Neural progenitor cell (in vitro differentiated cells): Measurements from ENCODE around the gene PCDH9. TPM values are rescaled to one million over a fixed set of nuclear protein-coding genes. Genes with fewer than 3 reads are reported as not detected.

ENCODE experiments used
- DNase-seq: peaks from one replicate; pipeline ENCODE4 v3.0.0-alpha.2; 2016; ENCODE audit warnings: low spot score
- H2AFZ ChIP-seq: fragments of 200-600 bp; sonication (generic); replicated peaks from 2 replicates; pipeline ENCODE4 v1.6.1; 2016; ENCODE audit warnings: antibody characterized with exemption
- H3F3A ChIP-seq: fragments of 200-600 bp; sonication (generic); 2 replicates; pipeline ENCODE4 v1.6.1; 2016; ENCODE audit warnings: antibody characterized with exemption, low read depth
- H3K27ac ChIP-seq: fragments of 200-600 bp; sonication (generic); 2 replicates; pipeline ENCODE4 v1.5.1; 2016; ENCODE audit warnings: mild to moderate bottlenecking
- H3K27me3 ChIP-seq: fragments of 200-600 bp; sonication (generic); 2 replicates; pipeline ENCODE4 v1.6.1; 2016; ENCODE audit warnings: mild to moderate bottlenecking, moderate library complexity
- H3K36me3 ChIP-seq: fragments of 200-600 bp; sonication (generic); 2 replicates; pipeline ENCODE4 v1.5.1; 2016
- H3K4me1 ChIP-seq: fragments of 200-600 bp; sonication (generic); 2 replicates; pipeline ENCODE4 v1.6.1; 2016; ENCODE audit warnings: mixed run types
- H3K4me2 ChIP-seq: fragments of 200-600 bp; sonication (generic); 2 replicates; pipeline ENCODE4 v1.6.1; 2016
- H3K4me3 ChIP-seq: fragments of 200-600 bp; sonication (generic); 2 replicates; pipeline ENCODE4 v1.5.1; 2016
- H3K79me2 ChIP-seq: fragments of 200-600 bp; sonication (generic); 2 replicates; pipeline ENCODE4 v1.6.1; 2016; ENCODE audit warnings: low read depth
- H3K9ac ChIP-seq: fragments of 200-600 bp; sonication (generic); 2 replicates; pipeline ENCODE4 v1.6.1; 2016
- H3K9me3 ChIP-seq: fragments of 200-600 bp; sonication (generic); 2 replicates; pipeline ENCODE4 v1.5.1; 2016; ENCODE audit warnings: low read depth
- H4K20me1 ChIP-seq: fragments of 200-600 bp; sonication (generic); 2 replicates; pipeline ENCODE4 v1.6.1; 2016; ENCODE audit warnings: low read depth
- H3K27ac Mint-ChIP-seq: 3 replicates; pipeline ENCODE4 v1.8.0; 2021; ENCODE audit warnings: mixed read lengths
- H3K27me3 Mint-ChIP-seq: 2 replicates; pipeline ENCODE4 v1.8.0; 2022; ENCODE audit warnings: low read depth, mild to moderate bottlenecking, inconsistent platforms, moderate library complexity, mixed read lengths; ENCODE audit not compliant: insufficient read depth
- H3K36me3 Mint-ChIP-seq: 3 replicates; pipeline ENCODE4 v1.8.0; 2021; ENCODE audit warnings: mixed read lengths
- H3K4me1 Mint-ChIP-seq: 3 replicates; pipeline ENCODE4 v1.8.0; 2021; ENCODE audit warnings: mixed read lengths
- H3K4me3 Mint-ChIP-seq: 3 replicates; pipeline ENCODE4 v1.8.0; 2021; ENCODE audit warnings: mild to moderate bottlenecking, moderate library complexity, mixed read lengths
- H3K9me3 Mint-ChIP-seq: 3 replicates; pipeline ENCODE4 v1.8.0; 2020; ENCODE audit warnings: mixed read lengths
- EZH2 ChIP-seq: fragments of 200-600 bp; sonication (generic); IDR thresholded peaks from 2 replicates; pipeline ENCODE4 v1.6.1; 2017; ENCODE audit warnings: antibody characterized with exemption, mild to moderate bottlenecking, moderate library complexity
- EZH2phosphoT487 ChIP-seq: fragments of 200-600 bp; sonication (generic); IDR thresholded peaks from 2 replicates; pipeline ENCODE4 v1.6.1; 2017; ENCODE audit warnings: antibody characterized with exemption
- total RNA-seq: library from RNA; depleted of rRNA; stranded (reverse); fragments of >200 nt; gene quantifications from 2 replicates; pipeline ENCODE4 v1.2.3, GENCODE V29; 2015; ENCODE audit warnings: low replicate concordance
- TF ChIP-seq, protein P1 (sequence below): fragments of 200-600 bp; sonication (generic); IDR thresholded peaks from 2 replicates; pipeline ENCODE4 v1.5.1; 2017; ENCODE audit warnings: antibody characterized with exemption, mild to moderate bottlenecking

PCDH9 gene
- total RNA-seq, 1 donor from 2014 or later = 0.24 TPM

DNA sequence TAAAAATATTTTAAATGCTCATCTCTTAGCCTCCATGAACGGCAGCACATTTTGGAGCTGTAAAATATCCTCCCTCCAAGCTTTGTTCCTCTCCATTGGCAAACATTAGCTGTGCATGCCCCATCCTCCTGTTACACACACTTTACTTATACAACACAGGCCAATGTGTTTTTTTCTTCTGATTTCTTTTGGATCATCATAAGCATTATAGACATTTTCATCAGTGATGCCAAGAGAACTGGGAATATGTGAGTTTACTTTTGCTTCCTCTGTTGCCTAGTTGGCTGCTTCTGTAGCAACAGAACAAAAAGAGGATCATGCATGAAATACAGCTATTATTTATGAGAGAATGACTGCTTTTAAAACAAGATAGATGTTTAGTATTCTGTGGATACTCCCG is 142.6 kb downstream of the PCDH9 start:
- no peaks in the 10 kb centered on the region for H3K4me1 ChIP-seq
- peaks cover 19% of the 10 kb centered on the region for H3K4me1 Mint-ChIP-seq
- no peaks in the 10 kb centered on the region for H3K9me3 Mint-ChIP-seq
- H3K27me3 Mint-ChIP-seq = peaks cover 3% of the 10 kb centered on the region
- TF ChIP-seq EZH2 = no peak
- TF ChIP-seq, protein P1, sequence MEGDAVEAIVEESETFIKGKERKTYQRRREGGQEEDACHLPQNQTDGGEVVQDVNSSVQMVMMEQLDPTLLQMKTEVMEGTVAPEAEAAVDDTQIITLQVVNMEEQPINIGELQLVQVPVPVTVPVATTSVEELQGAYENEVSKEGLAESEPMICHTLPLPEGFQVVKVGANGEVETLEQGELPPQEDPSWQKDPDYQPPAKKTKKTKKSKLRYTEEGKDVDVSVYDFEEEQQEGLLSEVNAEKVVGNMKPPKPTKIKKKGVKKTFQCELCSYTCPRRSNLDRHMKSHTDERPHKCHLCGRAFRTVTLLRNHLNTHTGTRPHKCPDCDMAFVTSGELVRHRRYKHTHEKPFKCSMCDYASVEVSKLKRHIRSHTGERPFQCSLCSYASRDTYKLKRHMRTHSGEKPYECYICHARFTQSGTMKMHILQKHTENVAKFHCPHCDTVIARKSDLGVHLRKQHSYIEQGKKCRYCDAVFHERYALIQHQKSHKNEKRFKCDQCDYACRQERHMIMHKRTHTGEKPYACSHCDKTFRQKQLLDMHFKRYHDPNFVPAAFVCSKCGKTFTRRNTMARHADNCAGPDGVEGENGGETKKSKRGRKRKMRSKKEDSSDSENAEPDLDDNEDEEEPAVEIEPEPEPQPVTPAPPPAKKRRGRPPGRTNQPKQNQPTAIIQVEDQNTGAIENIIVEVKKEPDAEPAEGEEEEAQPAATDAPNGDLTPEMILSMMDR = no peak
- no peak for TF ChIP-seq EZH2phosphoT487
- no peaks in the 10 kb centered on the region for H3K36me3 ChIP-seq
- H3K9ac ChIP-seq = no peak overlapping the region
- no peak for DNase-seq
- H3K4me3 ChIP-seq = no peak overlapping the region
- no peaks in the 10 kb centered on the region for H3K9me3 ChIP-seq
- H4K20me1 ChIP-seq = no peaks in the 10 kb centered on the region
- H3K27me3 ChIP-seq = no peaks in the 10 kb centered on the region
- peak overlapping the region; percentile 51 for H2AFZ ChIP-seq
- no peak overlapping the region for H3K4me2 ChIP-seq
- H3K27ac Mint-ChIP-seq = peak overlapping the region; percentile 64
- no peaks in the 10 kb centered on the region for H3F3A ChIP-seq
- H3K36me3 Mint-ChIP-seq = no peaks in the 10 kb centered on the region
- H3K79me2 ChIP-seq = no peaks in the 10 kb centered on the region
- no peak overlapping the region for H3K27ac ChIP-seq
- no peak overlapping the region for H3K4me3 Mint-ChIP-seq

DNA sequence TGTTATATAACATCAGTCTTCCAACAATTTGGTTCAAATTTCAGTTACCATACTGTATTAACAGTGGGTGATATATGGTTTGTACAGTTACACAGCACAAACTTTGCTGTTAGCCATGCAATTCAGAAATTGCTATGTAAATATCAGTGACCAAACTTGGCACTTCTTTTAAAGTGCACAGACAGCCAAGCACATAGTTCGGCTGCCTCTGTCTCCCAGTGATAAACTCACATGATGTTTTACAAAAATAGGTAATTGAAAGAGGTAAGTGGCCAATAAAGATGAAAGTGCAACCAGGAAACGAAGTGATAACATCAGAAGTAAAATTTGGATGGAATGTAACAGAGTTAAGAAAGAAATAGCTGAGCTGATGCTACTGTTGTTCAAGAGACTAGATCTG is 143.9 kb downstream of the PCDH9 start:
- Mint-ChIP-seq H3K27ac (peak overlapping the region; percentile 22), H3K4me1 (peaks cover 25% of the 10 kb centered on the region), H3K4me3 (no peak overlapping the region), H3K27me3 (peaks cover 3% of the 10 kb centered on the region), H3K36me3 (no peaks in the 10 kb centered on the region), H3K9me3 (no peaks in the 10 kb centered on the region)
- Histone ChIP-seq H3K4me3 (no peak overlapping the region), H3K36me3 (no peaks in the 10 kb centered on the region), H3K4me1 (no peaks in the 10 kb centered on the region), H2AFZ (no peak overlapping the region), H3K27ac (no peak overlapping the region), H3K9ac (no peak overlapping the region), H4K20me1 (no peaks in the 10 kb centered on the region), H3K9me3 (no peaks in the 10 kb centered on the region), H3K79me2 (no peaks in the 10 kb centered on the region), H3K4me2 (no peak overlapping the region), H3K27me3 (no peaks in the 10 kb centered on the region), H3F3A (no peaks in the 10 kb centered on the region)
- no peak for TF ChIP-seq EZH2phosphoT487
- TF ChIP-seq, protein P1 = no peak
- TF ChIP-seq EZH2 = no peak
- no peak for DNase-seq

DNA sequence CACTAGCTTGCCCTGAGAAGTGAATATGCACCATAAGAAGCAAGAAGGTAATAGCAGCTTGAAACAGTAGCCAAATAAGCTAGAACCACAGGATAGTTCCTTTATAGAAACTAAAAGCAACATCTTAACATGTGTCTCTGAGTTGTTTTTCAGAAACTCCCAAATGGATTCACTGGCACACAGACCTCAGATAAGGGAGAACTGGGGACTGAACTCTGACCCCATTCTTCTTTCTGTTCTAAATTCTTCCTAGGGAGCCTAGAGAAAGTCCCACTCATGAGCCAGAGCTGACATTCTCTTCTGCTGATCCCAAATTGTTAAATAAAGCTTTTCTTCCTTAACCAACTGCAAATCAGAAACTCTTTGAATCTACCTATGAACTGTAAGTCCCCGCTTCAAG is 146.1 kb downstream of the PCDH9 start:
- H3K4me3 Mint-ChIP-seq = no peak overlapping the region
- DNase-seq = no peak
- H3K4me1 Mint-ChIP-seq = peaks cover 25% of the 10 kb centered on the region
- peak overlapping the region; percentile 65 for H3K27ac Mint-ChIP-seq
- H3K9me3 ChIP-seq = no peaks in the 10 kb centered on the region
- no peaks in the 10 kb centered on the region for H3K36me3 Mint-ChIP-seq
- H3K36me3 ChIP-seq = no peaks in the 10 kb centered on the region
- H3F3A ChIP-seq = no peaks in the 10 kb centered on the region
- TF ChIP-seq EZH2phosphoT487 (no peak), EZH2 (no peak)
- no peak overlapping the region for H3K4me3 ChIP-seq
- H3K27ac ChIP-seq = no peak overlapping the region
- H3K79me2 ChIP-seq = no peaks in the 10 kb centered on the region
- no peaks in the 10 kb centered on the region for H3K9me3 Mint-ChIP-seq
- no peak overlapping the region for H3K4me2 ChIP-seq
- peak overlapping the region; percentile 41 for H2AFZ ChIP-seq
- H4K20me1 ChIP-seq = no peaks in the 10 kb centered on the region
- H3K4me1 ChIP-seq = no peaks in the 10 kb centered on the region
- no peaks in the 10 kb centered on the region for H3K27me3 ChIP-seq
- peaks cover 3% of the 10 kb centered on the region for H3K27me3 Mint-ChIP-seq
- H3K9ac ChIP-seq = no peak overlapping the region

DNA sequence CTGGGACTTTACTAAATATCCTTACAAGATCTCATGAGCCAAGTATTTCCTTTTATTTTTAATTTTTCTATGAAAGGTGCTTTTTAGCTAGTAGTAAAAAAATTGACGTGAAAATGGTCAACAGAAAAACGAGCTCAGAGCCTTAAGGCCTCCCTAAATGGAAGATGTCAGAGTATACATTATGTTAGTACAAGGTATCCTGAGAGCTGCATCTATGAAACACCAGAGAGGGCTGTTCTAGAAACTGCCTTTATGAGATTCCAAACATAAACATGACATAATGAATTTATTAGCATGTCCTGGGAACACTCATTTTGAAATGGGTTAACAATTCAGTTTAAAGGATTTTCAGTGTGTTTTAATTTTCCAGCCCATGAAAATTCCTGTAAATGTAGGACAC is 146.6 kb downstream of the PCDH9 start:
- Histone ChIP-seq H3K4me3 (no peak overlapping the region), H3K27ac (no peak overlapping the region), H4K20me1 (no peaks in the 10 kb centered on the region), H3F3A (no peaks in the 10 kb centered on the region), H3K27me3 (no peaks in the 10 kb centered on the region), H3K79me2 (no peaks in the 10 kb centered on the region), H3K4me1 (no peaks in the 10 kb centered on the region), H3K9me3 (no peaks in the 10 kb centered on the region), H3K9ac (no peak overlapping the region), H3K36me3 (no peaks in the 10 kb centered on the region), H2AFZ (no peak overlapping the region), H3K4me2 (no peak overlapping the region)
- H3K36me3 Mint-ChIP-seq = no peaks in the 10 kb centered on the region
- TF ChIP-seq, protein P1 = no peak
- TF ChIP-seq EZH2 (no peak), EZH2phosphoT487 (no peak)
- H3K9me3 Mint-ChIP-seq = no peaks in the 10 kb centered on the region
- H3K27ac Mint-ChIP-seq = no peak overlapping the region
- H3K4me1 Mint-ChIP-seq = peaks cover 25% of the 10 kb centered on the region
- H3K27me3 Mint-ChIP-seq = peaks cover 3% of the 10 kb centered on the region
- DNase-seq = no peak
- H3K4me3 Mint-ChIP-seq = no peak overlapping the region
